ENCODE measurements around the gene C10orf90.

Gene C10orf90

GRCh38 chr10:126433351-126433750 is 237.1 kb downstream of the C10orf90 start:
- TF ChIP-seq, protein P1, sequence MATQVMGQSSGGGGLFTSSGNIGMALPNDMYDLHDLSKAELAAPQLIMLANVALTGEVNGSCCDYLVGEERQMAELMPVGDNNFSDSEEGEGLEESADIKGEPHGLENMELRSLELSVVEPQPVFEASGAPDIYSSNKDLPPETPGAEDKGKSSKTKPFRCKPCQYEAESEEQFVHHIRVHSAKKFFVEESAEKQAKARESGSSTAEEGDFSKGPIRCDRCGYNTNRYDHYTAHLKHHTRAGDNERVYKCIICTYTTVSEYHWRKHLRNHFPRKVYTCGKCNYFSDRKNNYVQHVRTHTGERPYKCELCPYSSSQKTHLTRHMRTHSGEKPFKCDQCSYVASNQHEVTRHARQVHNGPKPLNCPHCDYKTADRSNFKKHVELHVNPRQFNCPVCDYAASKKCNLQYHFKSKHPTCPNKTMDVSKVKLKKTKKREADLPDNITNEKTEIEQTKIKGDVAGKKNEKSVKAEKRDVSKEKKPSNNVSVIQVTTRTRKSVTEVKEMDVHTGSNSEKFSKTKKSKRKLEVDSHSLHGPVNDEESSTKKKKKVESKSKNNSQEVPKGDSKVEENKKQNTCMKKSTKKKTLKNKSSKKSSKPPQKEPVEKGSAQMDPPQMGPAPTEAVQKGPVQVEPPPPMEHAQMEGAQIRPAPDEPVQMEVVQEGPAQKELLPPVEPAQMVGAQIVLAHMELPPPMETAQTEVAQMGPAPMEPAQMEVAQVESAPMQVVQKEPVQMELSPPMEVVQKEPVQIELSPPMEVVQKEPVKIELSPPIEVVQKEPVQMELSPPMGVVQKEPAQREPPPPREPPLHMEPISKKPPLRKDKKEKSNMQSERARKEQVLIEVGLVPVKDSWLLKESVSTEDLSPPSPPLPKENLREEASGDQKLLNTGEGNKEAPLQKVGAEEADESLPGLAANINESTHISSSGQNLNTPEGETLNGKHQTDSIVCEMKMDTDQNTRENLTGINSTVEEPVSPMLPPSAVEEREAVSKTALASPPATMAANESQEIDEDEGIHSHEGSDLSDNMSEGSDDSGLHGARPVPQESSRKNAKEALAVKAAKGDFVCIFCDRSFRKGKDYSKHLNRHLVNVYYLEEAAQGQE (IDR thresholded peaks at IDR 0.05; ENCODE audit: low read depth), result no peak
- TF ChIP-seq FOXM1 (IDR thresholded peaks at IDR 0.05; ENCODE audit: borderline replicate concordance, low read depth), result no peak
- no peak for TF ChIP-seq EP300 (IDR thresholded peaks at IDR 0.05; ENCODE audit: borderline replicate concordance)
- TF ChIP-seq EGR1 (IDR thresholded peaks at IDR 0.05), result no peak
- no peak for TF ChIP-seq TEAD4 (IDR thresholded peaks at IDR 0.05)
- no peak for TF ChIP-seq ZBTB7A (IDR thresholded peaks at IDR 0.05; ENCODE audit: low read depth)

DNA sequence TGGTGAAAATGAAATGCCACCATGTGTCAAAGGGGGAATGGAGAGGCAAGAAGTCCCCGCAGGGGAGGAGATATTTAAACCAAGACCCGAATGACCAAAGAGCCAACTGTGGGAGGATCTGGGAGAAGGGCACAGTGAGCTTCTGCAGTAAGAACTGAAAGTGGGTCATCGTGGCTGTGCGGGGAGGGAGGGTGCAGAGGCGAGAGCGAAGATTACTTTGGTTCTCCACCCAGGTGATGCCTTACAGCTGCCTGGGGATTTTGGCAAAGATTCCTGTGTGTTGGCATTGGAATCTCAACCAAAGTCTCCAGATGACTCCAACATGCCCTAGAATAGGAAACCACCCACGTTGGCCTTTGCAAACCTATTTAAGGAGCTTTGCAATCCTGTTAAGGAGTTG is 238.0 kb downstream of the C10orf90 start:
- TF ChIP-seq RAD21 (IDR thresholded peaks at IDR 0.05; ENCODE audit: low read depth) (no peak), CREB1 (IDR thresholded peaks at IDR 0.05; ENCODE audit: low read depth) (no peak), EGR1 (IDR thresholded peaks at IDR 0.05) (no peak)

GRCh38 chr10:126431816-126432215 is 238.7 kb downstream of the C10orf90 start:
- TF ChIP-seq YY1 (IDR thresholded peaks at IDR 0.05; ENCODE audit: low read depth) (no peak), CREB1 (IDR thresholded peaks at IDR 0.05; ENCODE audit: low read depth) (no peak), TCF12 (IDR thresholded peaks at IDR 0.05; ENCODE audit: low read depth) (no peak)

DNA sequence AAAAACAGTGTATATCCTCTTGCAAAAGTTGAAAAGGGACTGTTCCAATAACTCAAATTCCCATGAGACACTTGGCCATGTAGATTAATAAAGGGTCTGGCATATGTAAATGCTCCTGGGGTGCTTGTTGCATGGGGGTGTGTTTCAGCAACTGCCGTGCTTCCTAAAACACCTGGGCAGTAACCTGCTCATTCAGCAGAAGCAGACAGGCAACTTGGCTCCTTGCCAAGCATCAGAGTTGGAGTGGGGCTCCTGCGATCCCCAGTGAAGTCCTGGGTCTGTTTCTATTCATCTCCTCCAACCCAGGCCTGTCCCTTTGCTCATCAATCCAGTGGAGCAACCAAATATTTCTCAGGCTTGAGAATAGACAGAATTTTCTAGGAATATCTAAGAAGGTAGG is 240.0 kb downstream of the C10orf90 start:
- TF ChIP-seq CREB1 (IDR thresholded peaks at IDR 0.05; ENCODE audit: low read depth) (no peak), FOXM1 (IDR thresholded peaks at IDR 0.05; ENCODE audit: borderline replicate concordance, low read depth) (no peak), NFIC (IDR thresholded peaks at IDR 0.05) (peak; percentile 29; the same call in 1 of the 2 replicates), EP300 (IDR thresholded peaks at IDR 0.05; ENCODE audit: borderline replicate concordance) (no peak)
- TF ChIP-seq, protein P1 (IDR thresholded peaks at IDR 0.05; ENCODE audit: low read depth), result no peak

DNA sequence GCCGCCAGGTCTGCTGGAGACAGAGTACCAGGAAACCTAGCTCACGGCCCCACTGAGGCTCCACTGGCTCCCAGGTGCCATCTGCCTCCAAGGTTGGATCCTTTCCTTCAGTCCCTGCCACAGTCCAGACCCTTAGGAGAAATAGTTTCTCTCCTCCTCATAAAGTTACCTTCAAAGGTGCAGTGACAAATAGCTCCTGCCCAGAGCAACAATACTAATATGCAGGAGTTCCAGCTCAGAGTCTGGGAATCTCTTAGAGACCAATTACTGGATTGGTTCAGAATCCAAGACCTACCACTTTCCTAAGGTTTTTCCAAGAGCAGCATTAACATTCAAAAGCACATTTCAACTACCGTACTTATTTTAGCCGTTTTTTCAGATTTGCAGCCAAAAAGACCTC is 241.2 kb downstream of the C10orf90 start:
- TF ChIP-seq YY1 (IDR thresholded peaks at IDR 0.05; ENCODE audit: low read depth) (no peak), CREB1 (IDR thresholded peaks at IDR 0.05; ENCODE audit: low read depth) (no peak), TAF1 (IDR thresholded peaks at IDR 0.05; ENCODE audit: low read depth) (no peak), CEBPB (IDR thresholded peaks at IDR 0.05) (no peak), NFIC (IDR thresholded peaks at IDR 0.05) (no peak), FOXM1 (IDR thresholded peaks at IDR 0.05; ENCODE audit: borderline replicate concordance, low read depth) (no peak), EGR1 (IDR thresholded peaks at IDR 0.05) (no peak), RAD21 (IDR thresholded peaks at IDR 0.05; ENCODE audit: low read depth) (no peak)

- TF ChIP-seq, protein P2, sequence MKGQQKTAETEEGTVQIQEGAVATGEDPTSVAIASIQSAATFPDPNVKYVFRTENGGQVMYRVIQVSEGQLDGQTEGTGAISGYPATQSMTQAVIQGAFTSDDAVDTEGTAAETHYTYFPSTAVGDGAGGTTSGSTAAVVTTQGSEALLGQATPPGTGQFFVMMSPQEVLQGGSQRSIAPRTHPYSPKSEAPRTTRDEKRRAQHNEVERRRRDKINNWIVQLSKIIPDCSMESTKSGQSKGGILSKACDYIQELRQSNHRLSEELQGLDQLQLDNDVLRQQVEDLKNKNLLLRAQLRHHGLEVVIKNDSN (IDR thresholded peaks at IDR 0.05), result no peak
- TF ChIP-seq, protein P1 (IDR thresholded peaks at IDR 0.05; ENCODE audit: low read depth), result no peak
- no peak for TF ChIP-seq EGR1 (IDR thresholded peaks at IDR 0.05)
- no peak for TF ChIP-seq TCF12 (IDR thresholded peaks at IDR 0.05; ENCODE audit: low read depth)
- TF ChIP-seq CREB1 (IDR thresholded peaks at IDR 0.05; ENCODE audit: low read depth), result no peak
- TF ChIP-seq EP300 (IDR thresholded peaks at IDR 0.05; ENCODE audit: borderline replicate concordance), result no peak
- no peak for TF ChIP-seq ZBTB7A (IDR thresholded peaks at IDR 0.05; ENCODE audit: low read depth)
- no peak for TF ChIP-seq CEBPB (IDR thresholded peaks at IDR 0.05)
- TF ChIP-seq TAF1 (IDR thresholded peaks at IDR 0.05; ENCODE audit: low read depth), result no peak
These were observed 244.9 kb downstream of the C10orf90 start for GRCh38 chr10:126425489-126426065.

Data from Ishikawa (cell line).